KMS-11 (cell line): ENCODE results near the gene GPN2.

Experiments
- H2AFZ ChIP-seq: fragments of 200-600 bp; sonication (generic); 2 replicates; pipeline ENCODE4 v1.6.1; 2016; ENCODE audit warnings: antibody characterized with exemption, mixed run types, low read depth
- H3K27ac ChIP-seq: fragments of 200-600 bp; sonication (generic); 2 replicates; pipeline ENCODE4 v1.6.1; 2016; ENCODE audit warnings: mild to moderate bottlenecking, mixed run types
- H3K27me3 ChIP-seq: fragments of 200-600 bp; sonication (generic); 2 replicates; pipeline ENCODE4 v1.6.1; 2017; ENCODE audit warnings: mild to moderate bottlenecking, low read depth, mixed run types, moderate library complexity; ENCODE audit not compliant: insufficient read depth
- H3K36me3 ChIP-seq: fragments of 200-600 bp; sonication (generic); 2 replicates; pipeline ENCODE4 v1.6.1; 2017; ENCODE audit warnings: mild to moderate bottlenecking, mixed run types; ENCODE audit not compliant: insufficient read depth
- H3K4me1 ChIP-seq: fragments of 200-600 bp; sonication (generic); 2 replicates; pipeline ENCODE4 v1.6.1; 2016; ENCODE audit warnings: mild to moderate bottlenecking, low read depth, mixed run types; ENCODE audit not compliant: poor library complexity, severe bottlenecking
- H3K4me2 ChIP-seq: fragments of 200-600 bp; sonication (generic); 2 replicates; pipeline ENCODE4 v1.7.0; 2016; ENCODE audit warnings: mild to moderate bottlenecking, mixed run types
- H3K4me3 ChIP-seq: fragments of 200-600 bp; sonication (generic); IDR thresholded peaks from 2 replicates; pipeline ENCODE4 v1.6.1; 2017; ENCODE audit warnings: low read depth, low read length, mixed read lengths; ENCODE audit not compliant: insufficient read depth
- H3K79me2 ChIP-seq: fragments of 200-600 bp; sonication (generic); 2 replicates; pipeline ENCODE4 v1.6.1; 2016; ENCODE audit warnings: low read depth, mixed run types; ENCODE audit not compliant: insufficient read depth
- H3K9ac ChIP-seq: fragments of 200-600 bp; sonication (generic); 2 replicates; pipeline ENCODE4 v1.6.1; 2016; ENCODE audit warnings: mild to moderate bottlenecking, mixed run types
- H4K20me1 ChIP-seq: fragments of 200-600 bp; sonication (generic); 2 replicates; pipeline ENCODE4 v1.6.1; 2016; ENCODE audit warnings: mild to moderate bottlenecking, mixed run types; ENCODE audit not compliant: insufficient read depth
- CTCF ChIP-seq: fragments of 200-600 bp; sonication (generic); conservative IDR thresholded peaks from 2 replicates; pipeline ENCODE4 v1.6.1; 2017; ENCODE audit warnings: low read depth, mild to moderate bottlenecking, antibody characterized with exemption, low read length, moderate library complexity, mixed read lengths

The GPN2 gene

GRCh38 chr1:26826261-26827105 lies 63.6 kb downstream of the GPN2 start, which contains the start of gene ZDHHC18:
Gene ZDHHC18 (plus strand): TSS chr1:26826688. CDS start chr1:26826805, 117 bp downstream.
- H3K79me2 ChIP-seq, result peaks cover 36% of the 10 kb centered on the region
- peak within 1 kb of the TSS; percentile 66 for H3K9ac ChIP-seq
- H3K4me2 ChIP-seq, result peak within 1 kb of the TSS; percentile 99
- peak; percentile 58 for TF ChIP-seq CTCF
- H3K36me3 ChIP-seq, result no peaks in the 10 kb centered on the region
- H3K27me3 ChIP-seq, result no peaks in the 10 kb centered on the region
- no peaks in the 10 kb centered on the region for H4K20me1 ChIP-seq
- peak within 1 kb of the TSS; percentile 43 for H3K27ac ChIP-seq
- peak within 1 kb of the TSS; percentile 100 for H2AFZ ChIP-seq
- peak within 1 kb of the TSS; percentile 79 for H3K4me3 ChIP-seq
- H3K4me1 ChIP-seq, result peaks cover 45% of the 10 kb centered on the region
